Measurements from ENCODE around the gene ZYG11B. TPM values are rescaled to one million over a fixed set of nuclear protein-coding genes. Genes with fewer than 3 reads are reported as not detected.
A peak's percentile ranks its signal among the peaks of the same experiment; 100 is the strongest.
"Not testable (repeated sequence)": the region's sequence is repeated elsewhere in the genome, so short reads cannot be mapped to it uniquely, and the experiment has no call there.

Gene ZYG11B
- total and polyA plus RNA-seq, 9 of the 15 experiments (the other 6 are each of a cell fraction or from before 2014, with no cell fraction given), result 4.9 to 22.2 (median 12.2) TPM

GRCh38 chr1:52814465-52814864 is 88.2 kb downstream of the ZYG11B start (continued):
- TF ChIP-seq PKNOX1 (IDR thresholded peaks at IDR 0.05) (peak; percentile 94), CEBPB (tag; IDR thresholded peaks at IDR 0.05) (peak; percentile 76), ETV5 (CRISPR knock-in tag; IDR thresholded peaks at IDR 0.05; ENCODE audit: low read depth) (0 out of 2 replicates have a peak, but pooled peaks have one; percentile 34), ZNF444 (CRISPR knock-in tag; IDR thresholded peaks at IDR 0.05) (no peak), FOXP1 (CRISPR knock-in tag; IDR thresholded peaks at IDR 0.05) (no peak), PURB (CRISPR knock-in tag; IDR thresholded peaks at IDR 0.05; ENCODE audit: low read depth) (no peak), ARID1B (IDR thresholded peaks at IDR 0.05) (peak; percentile 46), SREBF2 (CRISPR knock-in tag; IDR thresholded peaks at IDR 0.05) (no peak), CEBPG (CRISPR knock-in tag; IDR thresholded peaks at IDR 0.05) (peak; percentile 77), CEBPG (tag; conservative IDR thresholded peaks at IDR 0.05 in 1 of 2, IDR thresholded peaks at IDR 0.05 in 1 of 2) (peak in 1 of 2 experiments; percentile 85; a peak in 2 of 4 replicates), TEAD1 (CRISPR knock-in tag; IDR thresholded peaks at IDR 0.05) (0 out of 4 replicates have a peak, but pooled peaks of 1 of the 2 experiments have one; percentile 45), NFXL1 (CRISPR knock-in tag; IDR thresholded peaks at IDR 0.05) (no peak), FOXA3 (CRISPR knock-in tag; conservative IDR thresholded peaks at IDR 0.05 in 1 of 2, IDR thresholded peaks at IDR 0.05 in 1 of 2) (peak; percentile 18 to 26; a peak in 1 of 4 replicates), ZEB2 (IDR thresholded peaks at IDR 0.05) (0 out of 2 replicates have a peak, but pooled peaks have one; percentile 20)

- H3K27me3 ChIP-seq (ENCODE audit: control insufficient read depth in 2 of 2, insufficient read depth in 2 of 2, low read length in 2 of 2); ATAC-seq; H3K4me3 ChIP-seq; H4K20me1 ChIP-seq (replicated peaks; ENCODE audit: control insufficient read depth, insufficient read depth, low read length); intact Hi-C loops (cut with micrococcal nuclease); CTCF ChIA-PET (ENCODE audit: low intra/inter-chr PET ratio); BruUV-seq (replicated peaks); H3K9me1 ChIP-seq (ENCODE audit: control insufficient read depth, insufficient read depth, low read length); H3K27ac ChIP-seq (ENCODE audit: extremely low read depth, low read depth, low read length); in situ Hi-C loops (cut with MboI); H3K4me1 ChIP-seq (replicated peaks in 1 of 2; ENCODE audit: control insufficient read depth in 2 of 2, insufficient read depth in 2 of 2, low read length in 2 of 2); FAIRE-seq; DNase-seq (ENCODE audit: extremely low read depth in 1 of 4, low spot score in 3 of 4); H3K9me3 ChIP-seq (replicated peaks; ENCODE audit: control insufficient read depth, insufficient read depth, low read depth, low read length); H3K9ac ChIP-seq (ENCODE audit: insufficient read depth in 1 of 2, low read depth in 2 of 2, low read length in 2 of 2); H3K79me2 ChIP-seq (ENCODE audit: control insufficient read depth, insufficient read depth, low read length); H3K4me2 ChIP-seq (ENCODE audit: insufficient read depth, low read length); H2AFZ ChIP-seq (ENCODE audit: low read depth, low read length): not testable (repeated sequence)
- POLR2A ChIA-PET, result interaction anchor here (1.3 kb wide), 1 partner anchor 11 kb away, joined by 5 read pairs; no protein-coding TSS in a partner anchor
- 93% methylated on average over 5 of the region's 5 CpGs for WGBS (ENCODE audit: insufficient coverage, low coverage, missing lambda C conversion rate)
- H3K36me3 ChIP-seq (ENCODE audit: control insufficient read depth, insufficient read depth, low read length), result peaks cover 19% of the 10 kb centered on the region; the same call in 2 of the 3 replicates
Observed at GRCh38 chr1:52820830-52821229, 94.6 kb downstream of the ZYG11B start.

Measured in K562 (cell line).